ENCODE measurements around the gene KDM8. TPM values are rescaled to one million over a fixed set of nuclear protein-coding genes. Genes with fewer than 3 reads are reported as not detected.

KDM8 gene
- total RNA-seq, 1 donor: 3.3 TPM

DNA sequence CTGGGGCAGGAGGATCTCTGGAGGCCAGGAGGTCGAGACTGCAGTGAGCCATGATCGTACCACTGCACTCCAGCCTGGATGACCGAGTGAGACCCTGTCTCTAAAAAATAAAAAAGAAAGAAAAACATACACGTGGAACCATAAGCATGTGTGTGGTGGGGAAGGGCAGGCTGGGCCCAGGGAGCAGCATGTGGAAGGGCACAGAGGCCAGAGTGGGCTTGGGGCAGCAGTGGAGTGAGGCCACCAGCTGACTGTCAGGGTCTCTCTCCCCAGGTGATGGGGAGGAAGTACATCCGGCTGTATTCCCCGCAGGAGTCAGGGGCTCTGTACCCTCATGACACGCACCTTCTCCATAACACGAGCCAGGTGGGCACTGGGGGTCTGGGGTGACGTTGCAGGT, 16.8 kb downstream of the KDM8 start:
- no peak for TF ChIP-seq CTCF (IDR thresholded peaks at IDR 0.05; ENCODE audit: insufficient read depth, low read length)
- no peak for DNase-seq (ENCODE audit: low read depth)
- H3K4me3 ChIP-seq (ENCODE audit: low read depth, low read length): no peak overlapping the region

- no peak for TF ChIP-seq CTCF (IDR thresholded peaks at IDR 0.05; ENCODE audit: insufficient read depth, low read length)
- no peak for DNase-seq (ENCODE audit: low read depth)
- no peak overlapping the region for H3K4me3 ChIP-seq (ENCODE audit: low read depth, low read length)
These were observed 17.2 kb downstream of the KDM8 start for GRCh38 chr16:27220527-27220926.

GRCh38 chr16:27220991-27221390, 17.7 kb downstream of the KDM8 start:
- no peak for TF ChIP-seq CTCF (IDR thresholded peaks at IDR 0.05; ENCODE audit: insufficient read depth, low read length)
- H3K4me3 ChIP-seq (ENCODE audit: low read depth, low read length): no peak overlapping the region
- no peak for DNase-seq (ENCODE audit: low read depth)

- TF ChIP-seq CTCF (IDR thresholded peaks at IDR 0.05; ENCODE audit: insufficient read depth, low read length): no peak
- DNase-seq (ENCODE audit: low read depth): no peak
- no peak overlapping the region for H3K4me3 ChIP-seq (ENCODE audit: low read depth, low read length)
These were observed 18.4 kb downstream of the KDM8 start for GRCh38 chr16:27221576-27222248.

DNA sequence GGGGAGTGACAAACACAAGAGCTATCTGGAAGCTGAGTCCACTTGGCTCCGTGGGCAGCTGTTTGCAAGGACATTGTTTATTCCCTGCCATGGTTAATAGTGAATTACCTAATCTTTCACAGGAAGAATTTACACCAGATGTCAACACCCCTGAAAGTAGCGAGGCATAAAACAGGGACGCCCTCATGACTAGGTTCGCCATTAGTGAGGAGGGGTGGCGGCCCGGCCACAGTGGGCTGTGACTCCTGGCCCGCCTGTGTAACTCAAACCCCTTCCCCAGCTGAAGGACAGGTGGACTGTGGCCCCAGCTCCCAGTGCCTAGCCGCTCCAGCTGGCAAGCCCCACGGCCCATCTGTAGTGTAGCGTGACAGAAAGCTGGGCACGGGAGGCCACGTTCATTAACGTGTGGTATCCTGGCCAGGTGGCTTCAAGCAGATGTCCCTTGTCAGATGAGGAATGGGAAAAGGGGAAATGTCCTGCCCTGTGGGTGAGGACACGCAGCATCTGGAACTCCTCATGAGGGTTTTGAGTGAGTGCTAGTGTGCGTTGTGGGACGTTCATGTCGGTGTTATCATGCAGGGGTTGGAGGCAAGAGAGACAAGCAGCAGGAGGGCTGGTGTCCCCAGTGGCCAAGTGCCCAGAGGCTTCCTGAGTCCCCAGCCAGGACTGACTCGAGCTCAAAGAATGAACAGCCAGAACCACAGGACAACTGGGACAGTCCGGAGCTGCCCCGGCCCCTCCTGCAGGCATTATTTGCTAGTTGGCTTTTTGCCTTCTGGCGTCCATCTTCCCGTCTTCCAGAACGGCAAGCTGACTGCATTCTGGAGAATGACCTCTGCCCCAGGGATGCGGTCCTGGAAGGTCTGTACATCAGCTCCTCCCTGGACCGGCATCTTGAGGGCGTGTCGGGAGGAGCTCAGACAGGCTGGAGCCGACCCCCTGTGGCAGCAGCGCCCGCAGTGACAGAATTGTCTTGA, 19.2 kb downstream of the KDM8 start:
- no peak for TF ChIP-seq CTCF (IDR thresholded peaks at IDR 0.05; ENCODE audit: insufficient read depth, low read length)
- DNase-seq (ENCODE audit: low read depth): peak; percentile 83
- H3K4me3 ChIP-seq (ENCODE audit: low read depth, low read length): no peak overlapping the region

- no peak overlapping the region for H3K4me3 ChIP-seq (ENCODE audit: low read depth, low read length)
- no peak for DNase-seq (ENCODE audit: low read depth)
- TF ChIP-seq CTCF (IDR thresholded peaks at IDR 0.05; ENCODE audit: insufficient read depth, low read length): peak; percentile 9
These were observed 19.9 kb downstream of the KDM8 start for GRCh38 chr16:27223226-27223610.

All from fibroblast of the aortic adventitia (primary cell).